Stimulated activated naive CD8-positive, alpha-beta T cell treated with anti-CD3 and anti-CD28 coated beads, Interleukin-15, amount 100 ng/mL, for 72 hours (primary cell): ENCODE results near the gene WDR59.
"Not testable (repeated sequence)": the region's sequence is repeated elsewhere in the genome, so short reads cannot be mapped to it uniquely, and the experiment has no call there.

ENCODE experiments used
- ATAC-seq: fragments of 150-1000 bp; cut with Tn5 transposase; 2 replicates; pipeline ENCODE4 v1.10.0; 2021; ENCODE audit warnings: mild to moderate bottlenecking, moderate library complexity
- DNase-seq, 2 donors: peaks; one replicate each; pipeline ENCODE4 v3.0.0; 2021 to 2022
- H3K27ac Mint-ChIP-seq, 2 donors: one replicate each; pipeline ENCODE4 v1.8.0; 2022; ENCODE audit warnings: mild to moderate bottlenecking in 2 of 2, mixed read lengths in 2 of 2, moderate library complexity in 2 of 2
- H3K27me3 Mint-ChIP-seq: one replicate; pipeline ENCODE4 v1.8.0; 2022; ENCODE audit warnings: mixed read lengths
- H3K4me1 Mint-ChIP-seq: one replicate; pipeline ENCODE4 v1.8.0; 2022; ENCODE audit warnings: mild to moderate bottlenecking, mixed read lengths
- H3K4me3 Mint-ChIP-seq, 2 donors: one replicate each; pipeline ENCODE4 v1.8.0; 2022; ENCODE audit warnings: mild to moderate bottlenecking in 2 of 2, mixed read lengths in 2 of 2, moderate library complexity in 1 of 2
- H3K9me3 Mint-ChIP-seq, 2 donors: one replicate each; pipeline ENCODE4 v1.8.0; 2022; ENCODE audit warnings: mixed read lengths in 2 of 2

The WDR59 gene

GRCh38 chr16:74909665-74910064 lies 75.3 kb downstream of the WDR59 start:
- ATAC-seq (no peak), DNase-seq (no peak)
- no peak overlapping the region for H3K4me3 Mint-ChIP-seq
- H3K9me3 Mint-ChIP-seq: peaks cover 3 to 17% of the 10 kb centered on the region in 2 donors
- no peaks in the 10 kb centered on the region for H3K4me1 Mint-ChIP-seq
- H3K27ac Mint-ChIP-seq: peak overlapping the region in 1 of 2 donors; percentile 54
- no peaks in the 10 kb centered on the region for H3K27me3 Mint-ChIP-seq

GRCh38 chr16:74908759-74909158 lies 76.2 kb downstream of the WDR59 start:
- not testable (repeated sequence) for H3K4me1 Mint-ChIP-seq, H3K27me3 Mint-ChIP-seq, H3K27ac Mint-ChIP-seq, DNase-seq, ATAC-seq, H3K4me3 Mint-ChIP-seq
- H3K9me3 Mint-ChIP-seq: peaks cover 3 to 16% of the 10 kb centered on the region in 2 donors

GRCh38 chr16:74903901-74904678 lies 80.8 kb downstream of the WDR59 start:
- DNase-seq (no peak), ATAC-seq (no peak)
- Mint-ChIP-seq H3K9me3 (no peaks in the 10 kb centered on the region), H3K27ac (no peak overlapping the region), H3K27me3 (no peaks in the 10 kb centered on the region), H3K4me1 (no peaks in the 10 kb centered on the region), H3K4me3 (no peak overlapping the region)

- ATAC-seq: no peak
- no peak overlapping the region for H3K4me3 Mint-ChIP-seq
- no peak overlapping the region for H3K27ac Mint-ChIP-seq
- DNase-seq: no peak
- H3K4me1 Mint-ChIP-seq: no peaks in the 10 kb centered on the region
- H3K9me3 Mint-ChIP-seq: no peaks in the 10 kb centered on the region
- H3K27me3 Mint-ChIP-seq: no peaks in the 10 kb centered on the region
Observed at GRCh38 chr16:74903120-74903519, 81.8 kb downstream of the WDR59 start.

GRCh38 chr16:74902161-74902560 lies 82.8 kb downstream of the WDR59 start:
- Mint-ChIP-seq H3K9me3 (no peaks in the 10 kb centered on the region), H3K4me3 (no peak overlapping the region), H3K27ac (no peak overlapping the region), H3K27me3 (no peaks in the 10 kb centered on the region), H3K4me1 (no peaks in the 10 kb centered on the region)
- DNase-seq: no peak
- ATAC-seq: no peak

DNA sequence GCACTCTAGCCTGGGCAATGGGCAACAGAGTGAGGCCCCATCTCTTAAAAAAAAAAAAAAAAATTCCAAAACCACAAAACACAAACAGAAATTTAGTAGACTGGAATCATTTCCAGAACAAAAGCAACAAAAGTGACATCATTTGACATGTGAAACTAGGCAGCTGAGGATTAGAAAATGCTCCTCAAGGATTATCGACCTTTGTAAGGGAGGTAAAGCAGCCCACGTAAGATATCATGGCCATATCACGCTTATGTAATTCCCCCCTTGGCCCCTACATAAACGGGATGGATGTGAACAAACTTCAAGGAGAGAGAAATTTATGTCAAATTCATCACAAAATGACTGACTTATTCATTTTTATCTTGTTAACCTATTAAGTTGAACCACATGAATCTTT lies 83.3 kb downstream of the WDR59 start:
- Mint-ChIP-seq H3K27me3 (no peaks in the 10 kb centered on the region), H3K27ac (no peak overlapping the region), H3K4me3 (no peak overlapping the region), H3K9me3 (no peaks in the 10 kb centered on the region), H3K4me1 (no peaks in the 10 kb centered on the region)
- no peak for ATAC-seq
- no peak for DNase-seq

GRCh38 chr16:74899816-74900215 lies 85.1 kb downstream of the WDR59 start:
- no peak for DNase-seq
- no peaks in the 10 kb centered on the region for H3K4me1 Mint-ChIP-seq
- H3K27me3 Mint-ChIP-seq: no peaks in the 10 kb centered on the region
- H3K27ac Mint-ChIP-seq: no peak overlapping the region
- no peak for ATAC-seq
- H3K4me3 Mint-ChIP-seq: no peak overlapping the region
- H3K9me3 Mint-ChIP-seq: no peaks in the 10 kb centered on the region

DNA sequence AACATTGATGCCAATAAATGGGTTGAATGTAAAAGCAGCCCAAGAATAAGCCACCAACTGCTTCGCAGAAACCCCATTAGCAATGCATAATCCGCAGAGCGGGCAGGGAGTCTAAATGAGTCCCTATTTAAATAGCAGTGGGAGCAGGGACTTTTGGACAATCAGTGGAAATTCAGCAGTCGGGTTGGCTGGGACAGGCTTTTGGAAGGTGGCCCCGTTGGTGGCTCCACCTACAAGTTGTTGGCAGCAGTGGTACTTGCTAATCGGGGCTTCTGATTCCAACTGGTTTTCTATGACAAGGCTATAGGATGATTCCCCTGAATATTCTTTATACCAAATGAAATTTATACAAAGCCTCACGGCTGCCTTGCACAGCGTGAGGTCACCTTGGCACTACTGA lies 86.3 kb downstream of the WDR59 start:
- Mint-ChIP-seq H3K27me3 (no peaks in the 10 kb centered on the region), H3K9me3 (no peaks in the 10 kb centered on the region), H3K4me1 (no peaks in the 10 kb centered on the region), H3K4me3 (no peak overlapping the region), H3K27ac (no peak overlapping the region)
- no peak for DNase-seq
- ATAC-seq: no peak

DNA sequence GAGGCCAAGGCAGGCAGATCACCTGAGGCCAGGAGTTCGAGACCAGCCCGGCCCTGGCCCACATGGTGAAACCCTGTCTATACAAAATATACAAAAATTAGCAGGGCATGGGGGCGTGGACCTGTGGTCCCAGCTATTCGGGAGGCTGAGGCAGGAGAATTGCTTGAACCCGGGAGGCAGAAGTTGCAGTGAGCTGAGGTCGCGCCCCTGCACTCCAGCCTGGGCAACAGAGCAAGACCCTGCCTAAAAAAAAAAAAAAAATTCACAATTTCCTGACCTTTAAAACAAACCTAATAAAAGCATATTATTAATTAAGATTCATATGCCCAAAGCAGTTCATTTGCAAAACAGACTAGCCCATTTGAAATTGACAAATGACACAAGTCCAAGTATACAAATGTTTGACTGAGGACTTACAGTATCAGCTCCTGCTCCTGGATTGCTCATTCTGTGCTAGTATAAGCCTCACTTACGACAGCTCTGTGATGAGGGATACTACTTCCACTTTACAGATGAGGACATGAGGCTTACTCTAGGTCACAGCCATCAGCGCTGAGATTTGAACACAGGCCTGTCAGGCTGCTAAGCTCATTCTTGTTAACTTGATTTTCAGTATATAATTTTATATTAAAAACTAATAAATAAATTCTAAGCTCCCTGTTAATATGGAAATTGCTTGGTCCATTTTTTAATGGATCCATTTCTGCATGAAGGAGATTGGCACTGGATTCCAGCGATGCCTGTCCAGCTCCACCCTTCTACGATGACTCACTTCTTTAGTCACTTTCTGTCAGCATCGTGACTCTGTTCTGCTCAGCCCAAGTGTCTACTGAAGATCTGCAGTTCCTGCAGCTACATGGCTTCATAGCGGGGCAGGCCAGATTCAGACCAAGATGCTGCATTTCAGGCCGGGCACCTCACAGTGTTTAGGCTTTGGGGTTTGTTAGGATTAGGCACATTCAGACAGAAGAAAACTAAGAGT lies 88.2 kb downstream of the WDR59 start:
- DNase-seq (no peak), ATAC-seq (no peak)
- Mint-ChIP-seq H3K27me3 (no peaks in the 10 kb centered on the region), H3K27ac (peak overlapping the region in 1 of 2 donors; percentile 68), H3K4me1 (no peaks in the 10 kb centered on the region), H3K4me3 (no peak overlapping the region), H3K9me3 (no peaks in the 10 kb centered on the region)

- Mint-ChIP-seq H3K27me3 (no peaks in the 10 kb centered on the region), H3K27ac (no peak overlapping the region), H3K4me3 (no peak overlapping the region), H3K4me1 (no peaks in the 10 kb centered on the region), H3K9me3 (no peaks in the 10 kb centered on the region)
- no peak for DNase-seq
- ATAC-seq: no peak
Observed at GRCh38 chr16:74893541-74893940, 91.4 kb downstream of the WDR59 start.

- DNase-seq: no peak
- Mint-ChIP-seq H3K4me3 (no peak overlapping the region), H3K4me1 (no peaks in the 10 kb centered on the region), H3K9me3 (no peaks in the 10 kb centered on the region), H3K27me3 (no peaks in the 10 kb centered on the region), H3K27ac (no peak overlapping the region)
- ATAC-seq: no peak
Observed at GRCh38 chr16:74892574-74893461, 92.1 kb downstream of the WDR59 start.

DNA sequence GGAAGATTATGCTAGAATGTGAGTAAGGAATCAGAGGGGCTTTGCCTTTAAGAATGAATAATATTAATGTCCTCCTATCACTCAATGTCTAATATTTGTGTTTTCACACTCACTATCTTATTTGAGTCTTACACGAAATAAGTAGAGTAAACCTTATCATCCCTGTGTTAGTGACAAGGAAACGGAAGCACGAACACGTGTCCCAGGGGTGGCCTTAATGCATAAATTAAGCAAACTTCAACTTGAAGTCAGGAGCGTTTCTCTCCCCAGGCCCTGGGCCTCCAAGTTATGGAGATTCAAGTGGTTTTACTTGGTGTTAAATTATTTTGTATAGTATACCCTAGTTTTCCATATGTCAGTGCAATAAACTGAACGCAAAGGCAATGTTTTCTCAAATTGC lies 96.0 kb downstream of the WDR59 start:
- Mint-ChIP-seq H3K4me3 (no peak overlapping the region), H3K4me1 (no peaks in the 10 kb centered on the region), H3K9me3 (no peaks in the 10 kb centered on the region), H3K27me3 (no peaks in the 10 kb centered on the region), H3K27ac (peak overlapping the region; percentile 44 to 47)
- ATAC-seq: no peak
- DNase-seq: no peak

GRCh38 chr16:74888232-74888862 lies 96.6 kb downstream of the WDR59 start:
- DNase-seq (no peak), ATAC-seq (no peak)
- Mint-ChIP-seq H3K27ac (peak overlapping the region; percentile 44 to 47), H3K4me3 (no peak overlapping the region), H3K27me3 (no peaks in the 10 kb centered on the region), H3K4me1 (no peaks in the 10 kb centered on the region), H3K9me3 (no peaks in the 10 kb centered on the region)

DNA sequence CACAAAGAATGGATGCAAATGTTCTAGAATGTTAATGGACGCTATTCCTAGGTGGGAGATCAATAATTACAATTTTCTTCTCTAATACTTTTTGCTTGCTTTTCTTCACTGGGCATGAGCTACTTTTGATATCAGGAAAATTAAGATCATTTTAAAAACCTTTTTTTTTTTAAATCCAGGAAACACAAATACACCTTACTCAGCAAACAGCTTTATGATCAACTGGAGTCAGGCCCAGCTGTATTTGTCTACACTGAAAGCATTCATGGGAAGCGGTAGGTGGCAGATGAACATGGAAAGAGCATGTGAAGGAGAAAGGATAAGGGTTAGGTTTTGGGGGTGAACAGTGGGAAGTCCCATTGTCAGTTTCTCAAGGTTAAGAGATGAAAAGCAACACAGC lies 97.8 kb downstream of the WDR59 start:
- no peaks in the 10 kb centered on the region for H3K9me3 Mint-ChIP-seq
- H3K4me3 Mint-ChIP-seq: no peak overlapping the region
- ATAC-seq: no peak
- no peaks in the 10 kb centered on the region for H3K27me3 Mint-ChIP-seq
- H3K4me1 Mint-ChIP-seq: no peaks in the 10 kb centered on the region
- H3K27ac Mint-ChIP-seq: peak overlapping the region in 1 of 2 donors; percentile 30
- no peak for DNase-seq

DNA sequence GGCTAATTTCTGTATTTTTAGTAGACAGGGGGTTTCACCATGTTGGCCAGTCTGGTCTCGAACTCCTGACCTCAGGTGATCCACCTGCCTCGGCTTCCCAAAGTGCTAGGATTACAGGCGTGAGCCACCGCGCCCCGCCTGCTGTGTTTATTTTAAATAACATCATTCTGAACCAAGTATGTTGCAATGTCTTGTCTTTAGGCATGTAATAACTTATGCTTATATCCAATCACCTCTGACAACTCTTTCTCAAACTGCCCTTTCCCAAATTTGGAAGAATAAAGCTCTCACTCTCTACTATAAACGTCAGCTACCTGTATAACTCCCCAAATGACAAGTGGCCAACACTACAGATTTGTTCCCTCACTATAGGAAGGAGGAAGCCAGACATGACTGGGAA lies 107.2 kb downstream of the WDR59 start:
- no peaks in the 10 kb centered on the region for H3K9me3 Mint-ChIP-seq
- no peaks in the 10 kb centered on the region for H3K27me3 Mint-ChIP-seq
- DNase-seq (no peak), ATAC-seq (no peak)
- peak overlapping the region; percentile 47 to 68 for H3K27ac Mint-ChIP-seq
- H3K4me1 Mint-ChIP-seq: peaks cover 11% of the 10 kb centered on the region
- H3K4me3 Mint-ChIP-seq: no peak overlapping the region
